Activated CD8-positive, alpha-beta memory T cell treated with anti-CD3 and anti-CD28 coated beads, Interleukin-2, amount 10 ng/mL, durations not matched to agents 7 days and 5 days (primary cell): ENCODE data around the gene RALB. TPM values are rescaled to one million over a fixed set of nuclear protein-coding genes. Genes with fewer than 3 reads are reported as not detected.

Experiments used
- ATAC-seq: fragments of 150-1000 bp; cut with Tn5 transposase; one replicate; pipeline ENCODE4 v1.10.0; 2021; ENCODE audit warnings: moderate library complexity
- CTCF ChIA-PET: fragments of 350-600 bp; sonication (Branson Sonifier 250); formaldehyde crosslinking; loops from one replicate; lab custom pipeline; 2021; ENCODE audit warnings: antibody characterized with exemption; lab: Charles Lee
- DNase-seq: peaks from one replicate; pipeline ENCODE4 v3.0.0-alpha.2; 2020
- H3K27ac Mint-ChIP-seq: one replicate; pipeline ENCODE4 v1.8.0; 2021; ENCODE audit warnings: mild to moderate bottlenecking, mixed read lengths
- H3K27me3 Mint-ChIP-seq: one replicate; pipeline ENCODE4 v1.8.0; 2021; ENCODE audit warnings: mixed read lengths
- H3K36me3 Mint-ChIP-seq: one replicate; pipeline ENCODE4 v1.8.0; 2021; ENCODE audit warnings: mild to moderate bottlenecking, mixed read lengths
- H3K4me1 Mint-ChIP-seq: one replicate; pipeline ENCODE4 v1.8.0; 2021; ENCODE audit warnings: mixed read lengths
- H3K4me3 Mint-ChIP-seq: one replicate; pipeline ENCODE4 v1.8.0; 2021; ENCODE audit warnings: mild to moderate bottlenecking, moderate library complexity, mixed read lengths
- H3K9me3 Mint-ChIP-seq: one replicate; pipeline ENCODE4 v1.8.0; 2022; ENCODE audit warnings: low read depth, mixed read lengths
- total RNA-seq, 2 experiments: library from RNA; stranded (reverse); gene quantifications; one replicate each; pipeline ENCODE4 v1.2.3, GENCODE V29; 2021

RALB gene
- total RNA-seq, 2 experiments from 2014 or later: 36.7 to 41.8 TPM

GRCh38 chr2:120262761-120263428 lies 10.2 kb downstream of the RALB start:
- CTCF ChIA-PET: interaction anchor here (1.4 kb wide), 1 partner anchor 11 kb away, joined by 3 read pairs; no protein-coding TSS in a partner anchor
- Mint-ChIP-seq H3K4me3 (no peak overlapping the region), H3K27ac (no peak overlapping the region)

GRCh38 chr2:120265006-120265405 lies 12.4 kb downstream of the RALB start:
- Mint-ChIP-seq H3K9me3 (peaks cover 5% of the 10 kb centered on the region), H3K27me3 (no peaks in the 10 kb centered on the region), H3K36me3 (peaks cover 25% of the 10 kb centered on the region)

More at GRCh38 chr2:120262761-120263428, 10.2 kb downstream of the RALB start:
- Mint-ChIP-seq H3K9me3 (peaks cover 11% of the 10 kb centered on the region), H3K27me3 (no peaks in the 10 kb centered on the region), H3K36me3 (peaks cover 21% of the 10 kb centered on the region), H3K4me1 (peaks cover 23% of the 10 kb centered on the region)
- ATAC-seq: no peak
- no peak for DNase-seq

DNA sequence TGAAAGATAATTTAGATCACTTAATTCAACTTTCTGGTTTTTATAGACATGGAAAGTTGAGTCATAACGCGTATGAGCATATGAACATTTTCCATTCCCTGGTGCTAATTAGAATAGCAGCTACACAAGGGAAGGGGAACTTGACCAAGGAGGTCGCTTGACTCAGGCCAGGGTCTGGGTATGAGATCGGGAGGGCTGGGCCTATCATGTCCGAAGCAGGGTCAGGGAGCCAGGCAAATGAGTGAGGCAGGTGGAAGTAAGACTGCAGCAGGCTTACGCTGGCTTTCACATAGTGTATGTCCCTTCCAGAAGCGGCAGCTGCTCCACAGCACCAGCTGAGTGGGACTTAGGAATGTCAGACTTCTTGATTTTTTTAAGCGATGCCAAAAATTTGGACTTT lies 14.7 kb downstream of the RALB start:
- H3K4me3 Mint-ChIP-seq: no peak overlapping the region
- ATAC-seq (no peak), DNase-seq (no peak)
- H3K4me1 Mint-ChIP-seq: peaks cover 30% of the 10 kb centered on the region
- no peaks in the 10 kb centered on the region for H3K27me3 Mint-ChIP-seq
- peaks cover 37% of the 10 kb centered on the region for H3K36me3 Mint-ChIP-seq
- no peak overlapping the region for H3K27ac Mint-ChIP-seq
- CTCF ChIA-PET: interaction anchor here (0.9 kb wide), 1 partner anchor 8 kb away, joined by 3 read pairs; no protein-coding TSS in a partner anchor
- H3K9me3 Mint-ChIP-seq: peaks cover 4% of the 10 kb centered on the region

More at GRCh38 chr2:120265006-120265405, 12.4 kb downstream of the RALB start:
- no peak overlapping the region for H3K4me3 Mint-ChIP-seq
- DNase-seq: no peak
- no peak for ATAC-seq
- CTCF ChIA-PET: interaction anchor here (1.4 kb wide), 1 partner anchor 48 kb away, joined by 6 read pairs; no protein-coding TSS in a partner anchor
- no peak overlapping the region for H3K27ac Mint-ChIP-seq
- peaks cover 21% of the 10 kb centered on the region for H3K4me1 Mint-ChIP-seq

DNA sequence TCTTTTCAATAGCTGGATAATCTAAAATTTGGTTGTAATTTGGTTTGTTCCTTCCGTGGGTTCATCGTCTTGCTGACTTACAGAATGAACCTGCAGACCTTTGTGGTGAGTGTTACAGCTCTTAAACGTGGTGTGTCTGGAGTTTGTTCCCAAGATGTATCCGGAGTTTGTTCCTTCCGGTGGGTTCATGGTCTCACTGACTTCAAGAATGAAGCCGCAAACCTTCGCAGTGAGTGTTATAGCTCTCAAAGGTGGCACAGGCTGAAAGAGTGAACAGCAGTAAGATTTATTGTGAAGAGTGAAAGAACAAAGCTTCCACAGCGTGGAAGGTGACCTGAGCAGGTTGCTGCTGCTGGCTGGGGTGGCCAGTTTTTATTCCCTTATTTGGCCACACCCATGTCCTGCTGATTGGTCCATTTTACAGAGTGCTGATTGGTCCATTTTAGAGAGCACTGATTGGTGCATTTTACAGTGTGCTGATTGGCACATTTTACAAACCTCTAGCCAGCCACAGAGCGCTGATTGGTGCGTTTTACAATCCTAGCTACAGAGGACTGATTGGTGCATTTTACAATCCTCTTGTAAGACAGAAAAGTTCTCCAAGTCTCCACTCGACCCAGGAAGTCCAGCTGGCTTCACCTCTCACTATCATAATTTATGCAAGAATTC lies 16.6 kb downstream of the RALB start:
- peaks cover 48% of the 10 kb centered on the region for H3K4me1 Mint-ChIP-seq
- ATAC-seq (no peak), DNase-seq (no peak)
- no peak overlapping the region for H3K27ac Mint-ChIP-seq
- CTCF ChIA-PET: no interaction called here
- H3K27me3 Mint-ChIP-seq: no peaks in the 10 kb centered on the region
- H3K4me3 Mint-ChIP-seq: no peak overlapping the region
- peaks cover 43% of the 10 kb centered on the region for H3K36me3 Mint-ChIP-seq
- peaks cover 4% of the 10 kb centered on the region for H3K9me3 Mint-ChIP-seq

GRCh38 chr2:120269816-120270215 lies 17.2 kb downstream of the RALB start:
- H3K4me3 Mint-ChIP-seq: no peak overlapping the region
- CTCF ChIA-PET: no interaction called here
- H3K27ac Mint-ChIP-seq: no peak overlapping the region
- H3K36me3 Mint-ChIP-seq: peaks cover 43% of the 10 kb centered on the region
- peaks cover 48% of the 10 kb centered on the region for H3K4me1 Mint-ChIP-seq
- DNase-seq: no peak
- no peak for ATAC-seq
- peaks cover 4% of the 10 kb centered on the region for H3K9me3 Mint-ChIP-seq
- H3K27me3 Mint-ChIP-seq: no peaks in the 10 kb centered on the region

- no peak for DNase-seq
- Mint-ChIP-seq H3K4me1 (peaks cover 42% of the 10 kb centered on the region), H3K9me3 (peaks cover 9% of the 10 kb centered on the region), H3K36me3 (peaks cover 54% of the 10 kb centered on the region), H3K27ac (no peak overlapping the region), H3K4me3 (no peak overlapping the region), H3K27me3 (no peaks in the 10 kb centered on the region)
- ATAC-seq: no peak
- CTCF ChIA-PET: interaction anchor here (0.9 to 1.0 kb wide), 2 partner anchors 10 to 330 kb away, joined by 3 to 4 read pairs; no protein-coding TSS in a partner anchor
These were observed 19.2 kb downstream of the RALB start for GRCh38 chr2:120271711-120272379.

GRCh38 chr2:120272763-120273481 lies 20.3 kb downstream of the RALB start:
- H3K9me3 Mint-ChIP-seq: peaks cover 9% of the 10 kb centered on the region
- H3K27me3 Mint-ChIP-seq: no peaks in the 10 kb centered on the region
- ATAC-seq (no peak), DNase-seq (no peak)
- CTCF ChIA-PET: no interaction called here
- peaks cover 38% of the 10 kb centered on the region for H3K4me1 Mint-ChIP-seq
- H3K36me3 Mint-ChIP-seq: peaks cover 54% of the 10 kb centered on the region
- H3K4me3 Mint-ChIP-seq: no peak overlapping the region
- H3K27ac Mint-ChIP-seq: no peak overlapping the region

GRCh38 chr2:120275617-120276400 lies 23.2 kb downstream of the RALB start:
- H3K36me3 Mint-ChIP-seq: peaks cover 50% of the 10 kb centered on the region
- H3K27me3 Mint-ChIP-seq: no peaks in the 10 kb centered on the region
- no peak overlapping the region for H3K4me3 Mint-ChIP-seq
- H3K4me1 Mint-ChIP-seq: peaks cover 30% of the 10 kb centered on the region
- CTCF ChIA-PET: interaction anchor here (0.9 kb wide), 1 partner anchor 9 kb away, joined by 3 read pairs; no protein-coding TSS in a partner anchor
- H3K9me3 Mint-ChIP-seq: peaks cover 7% of the 10 kb centered on the region
- H3K27ac Mint-ChIP-seq: no peak overlapping the region
- ATAC-seq (no peak), DNase-seq (no peak)

DNA sequence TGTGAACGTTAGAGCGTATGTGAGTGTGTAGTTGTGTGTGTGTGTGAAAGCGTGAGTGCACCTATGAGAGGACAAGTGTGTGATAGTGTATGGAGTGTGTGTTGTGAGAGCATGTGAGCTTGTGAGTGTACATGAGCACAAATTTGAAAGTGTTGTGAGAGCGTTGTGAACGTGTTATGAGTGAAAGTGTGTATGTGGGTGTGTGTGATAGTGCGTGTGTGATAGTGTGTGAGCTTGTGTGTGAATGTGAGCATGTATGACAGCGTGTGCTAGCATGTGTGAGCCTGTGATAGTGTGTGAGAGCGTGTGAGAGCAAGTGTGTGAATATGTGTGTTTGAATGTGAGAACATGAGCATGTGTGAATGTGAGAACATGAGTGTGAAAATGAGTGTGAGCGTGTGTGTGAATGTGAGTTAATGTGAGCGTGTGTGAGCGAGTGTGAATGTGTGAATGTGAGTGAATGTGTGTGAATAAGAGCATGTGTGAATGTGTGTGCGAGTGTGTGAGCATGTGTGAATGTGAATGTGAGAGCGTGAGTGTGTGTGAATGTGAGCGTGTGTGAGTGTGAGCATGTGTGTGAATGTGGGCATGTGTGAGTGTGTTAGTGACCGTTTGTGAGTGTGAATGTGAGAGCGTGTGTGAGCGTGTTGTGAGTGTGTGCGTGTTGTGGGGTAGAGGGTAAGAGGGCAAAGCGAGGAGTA lies 25.0 kb downstream of the RALB start:
- CTCF ChIA-PET: no interaction called here

GRCh38 chr2:120278901-120279300 lies 26.2 kb downstream of the RALB start:
- DNase-seq (no peak), ATAC-seq (no peak)
- H3K4me1 Mint-ChIP-seq: peaks cover 6% of the 10 kb centered on the region
- H3K9me3 Mint-ChIP-seq: peaks cover 7% of the 10 kb centered on the region
- no peak overlapping the region for H3K4me3 Mint-ChIP-seq
- CTCF ChIA-PET: no interaction called here
- H3K36me3 Mint-ChIP-seq: peaks cover 36% of the 10 kb centered on the region
- no peak overlapping the region for H3K27ac Mint-ChIP-seq
- no peaks in the 10 kb centered on the region for H3K27me3 Mint-ChIP-seq

More for the DNA sequence above, 25.0 kb downstream of the RALB start:
- ATAC-seq (no peak), DNase-seq (no peak)
- Mint-ChIP-seq H3K27me3 (no peaks in the 10 kb centered on the region), H3K36me3 (peaks cover 36% of the 10 kb centered on the region), H3K4me3 (no peak overlapping the region), H3K9me3 (peaks cover 7% of the 10 kb centered on the region), H3K27ac (no peak overlapping the region), H3K4me1 (peaks cover 19% of the 10 kb centered on the region)

GRCh38 chr2:120279708-120280107 lies 27.1 kb downstream of the RALB start:
- no peak overlapping the region for H3K4me3 Mint-ChIP-seq
- ATAC-seq (no peak), DNase-seq (no peak)
- peaks cover 37% of the 10 kb centered on the region for H3K36me3 Mint-ChIP-seq
- H3K27me3 Mint-ChIP-seq: no peaks in the 10 kb centered on the region
- CTCF ChIA-PET: no interaction called here
- H3K4me1 Mint-ChIP-seq: peaks cover 1% of the 10 kb centered on the region
- peaks cover 7% of the 10 kb centered on the region for H3K9me3 Mint-ChIP-seq
- no peak overlapping the region for H3K27ac Mint-ChIP-seq

DNA sequence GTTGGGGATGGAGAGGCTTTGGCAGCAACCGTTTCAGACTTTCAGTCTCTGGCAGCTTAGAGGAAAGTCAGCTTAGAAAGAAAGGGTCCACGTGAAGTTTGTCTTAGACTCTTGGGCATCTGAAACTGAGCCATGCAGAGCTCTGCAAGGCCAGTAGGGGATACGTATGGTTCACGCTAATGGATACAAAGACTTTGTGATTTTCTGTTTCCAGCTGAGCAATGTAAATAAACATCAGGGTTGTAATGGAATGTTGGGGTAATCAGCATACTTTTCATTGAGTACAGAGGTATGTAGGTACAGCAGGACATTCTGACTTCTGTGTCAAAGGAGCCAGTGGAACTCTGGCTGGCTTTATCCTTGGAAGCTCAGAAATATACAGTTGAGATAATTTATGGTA lies 31.0 kb downstream of the RALB start:
- peaks cover 32% of the 10 kb centered on the region for H3K36me3 Mint-ChIP-seq
- no peak for ATAC-seq
- CTCF ChIA-PET: interaction anchor here (0.9 to 2.1 kb wide), 5 partner anchors 8 to 79 kb away, joined by 3 to 11 read pairs (median 4); no protein-coding TSS in a partner anchor

More for the DNA sequence above, 31.0 kb downstream of the RALB start:
- Mint-ChIP-seq H3K27ac (no peak overlapping the region), H3K4me1 (peaks cover 26% of the 10 kb centered on the region), H3K4me3 (no peak overlapping the region), H3K27me3 (no peaks in the 10 kb centered on the region), H3K9me3 (peaks cover 3% of the 10 kb centered on the region)
- DNase-seq: no peak
